Measurements from ENCODE around the gene NES. TPM values are rescaled to one million over a fixed set of nuclear protein-coding genes. Genes with fewer than 3 reads are reported as not detected.

NES gene
- total RNA-seq, 1 donor from 2014 or later: 26.1 TPM

DNA sequence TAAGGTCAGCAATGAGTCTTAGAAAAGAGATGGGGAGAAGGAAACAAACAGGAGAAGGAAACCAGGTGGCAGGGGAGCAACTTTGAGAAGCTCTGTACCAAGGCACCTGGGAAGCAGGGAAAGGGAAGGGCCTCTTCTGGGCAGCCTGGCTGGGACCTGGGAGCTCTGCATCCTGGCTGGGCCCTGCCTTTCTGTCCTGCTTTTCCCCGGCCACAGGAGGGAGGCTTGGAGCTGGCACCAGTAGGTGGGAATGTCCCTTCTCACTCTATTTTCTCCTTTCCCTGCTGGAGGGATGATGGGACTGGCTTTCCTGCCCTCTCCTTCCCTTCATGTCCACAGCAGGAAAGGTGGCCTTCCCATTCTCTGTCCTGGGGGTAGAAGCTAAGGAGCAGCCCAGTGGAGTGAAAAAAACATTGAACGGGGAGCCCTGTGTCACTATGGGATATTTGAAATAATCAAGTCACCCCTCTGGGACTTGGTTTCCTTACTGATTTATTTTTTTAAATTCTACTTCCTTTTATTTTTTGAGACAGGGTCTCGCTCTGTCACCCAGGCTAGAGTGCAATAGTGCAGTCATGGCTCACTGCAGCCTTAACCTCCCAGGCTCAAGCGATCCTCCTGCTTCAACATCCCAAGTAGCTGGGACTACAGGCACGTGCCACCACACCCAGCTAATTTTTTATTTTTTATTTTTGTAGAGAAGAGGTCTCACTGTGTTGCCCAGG lies 5.1 kb upstream of the NES start:
- no peak for DNase-seq (ENCODE audit: low spot score)

DNA sequence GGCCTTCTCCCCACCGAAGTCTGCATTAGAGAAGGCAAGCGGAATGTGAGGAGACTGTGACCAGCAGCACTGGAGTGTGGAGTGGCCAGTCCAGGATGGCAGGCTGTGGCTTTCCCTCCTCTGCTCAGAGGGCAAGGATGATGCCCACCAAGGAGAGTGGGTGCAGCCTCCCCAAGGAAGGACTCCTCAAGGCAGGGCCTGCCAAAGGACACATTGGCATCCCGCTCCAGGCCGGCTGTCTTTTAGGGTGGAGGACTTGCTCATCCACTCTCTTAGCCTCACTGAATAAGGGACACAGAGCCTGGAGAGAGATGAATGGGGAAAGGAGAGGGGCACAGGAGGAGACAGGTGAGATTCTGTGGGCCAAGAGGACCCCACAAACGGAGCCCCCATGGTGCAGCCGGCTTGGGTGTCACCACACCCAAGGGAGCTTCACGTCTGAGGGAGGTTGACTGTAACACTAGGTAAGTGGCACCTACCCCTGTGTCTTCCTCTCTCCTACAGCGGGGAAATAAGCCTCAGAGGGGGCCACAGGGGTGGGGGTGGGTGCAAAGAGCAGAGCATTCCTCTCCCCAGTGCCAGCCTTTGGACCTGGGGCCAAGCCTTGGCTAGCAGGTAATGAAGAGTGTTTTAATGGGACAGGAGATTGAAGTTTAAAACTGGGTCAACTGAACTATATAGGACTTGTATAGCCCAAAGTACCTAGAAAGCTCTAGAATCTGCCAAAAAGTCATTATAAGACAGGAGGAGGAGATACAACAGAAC lies 4.2 kb upstream of the NES start:
- DNase-seq (ENCODE audit: low spot score): no peak

DNA sequence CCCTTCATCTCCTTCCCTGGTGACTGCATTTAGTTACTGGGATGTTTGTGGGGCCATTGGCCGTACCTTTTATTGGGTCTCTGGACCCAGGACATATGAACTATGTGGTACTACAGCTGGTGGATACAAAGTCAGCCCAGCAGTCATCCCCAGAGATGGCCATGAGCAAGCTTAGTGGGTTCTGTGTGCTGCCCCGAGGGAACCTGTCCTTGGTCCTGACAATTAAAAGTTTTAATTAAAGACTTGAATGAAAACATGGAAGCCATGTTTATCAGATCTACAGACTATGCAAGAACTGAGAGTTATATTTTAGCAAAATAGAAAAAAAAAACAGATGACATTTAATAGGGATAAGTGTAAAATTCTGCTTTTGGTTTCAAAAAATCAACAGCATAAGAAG lies 2.8 kb upstream of the NES start:
- no peak for DNase-seq (ENCODE audit: low spot score)

- DNase-seq (ENCODE audit: low spot score): peak; percentile 63
Observed at GRCh38 chr1:156677616-156678596, 699 bp upstream of the NES start.

- no peak for DNase-seq (ENCODE audit: low spot score)
Observed at GRCh38 chr1:156676114-156676819, 940 bp downstream of the NES start.

DNA sequence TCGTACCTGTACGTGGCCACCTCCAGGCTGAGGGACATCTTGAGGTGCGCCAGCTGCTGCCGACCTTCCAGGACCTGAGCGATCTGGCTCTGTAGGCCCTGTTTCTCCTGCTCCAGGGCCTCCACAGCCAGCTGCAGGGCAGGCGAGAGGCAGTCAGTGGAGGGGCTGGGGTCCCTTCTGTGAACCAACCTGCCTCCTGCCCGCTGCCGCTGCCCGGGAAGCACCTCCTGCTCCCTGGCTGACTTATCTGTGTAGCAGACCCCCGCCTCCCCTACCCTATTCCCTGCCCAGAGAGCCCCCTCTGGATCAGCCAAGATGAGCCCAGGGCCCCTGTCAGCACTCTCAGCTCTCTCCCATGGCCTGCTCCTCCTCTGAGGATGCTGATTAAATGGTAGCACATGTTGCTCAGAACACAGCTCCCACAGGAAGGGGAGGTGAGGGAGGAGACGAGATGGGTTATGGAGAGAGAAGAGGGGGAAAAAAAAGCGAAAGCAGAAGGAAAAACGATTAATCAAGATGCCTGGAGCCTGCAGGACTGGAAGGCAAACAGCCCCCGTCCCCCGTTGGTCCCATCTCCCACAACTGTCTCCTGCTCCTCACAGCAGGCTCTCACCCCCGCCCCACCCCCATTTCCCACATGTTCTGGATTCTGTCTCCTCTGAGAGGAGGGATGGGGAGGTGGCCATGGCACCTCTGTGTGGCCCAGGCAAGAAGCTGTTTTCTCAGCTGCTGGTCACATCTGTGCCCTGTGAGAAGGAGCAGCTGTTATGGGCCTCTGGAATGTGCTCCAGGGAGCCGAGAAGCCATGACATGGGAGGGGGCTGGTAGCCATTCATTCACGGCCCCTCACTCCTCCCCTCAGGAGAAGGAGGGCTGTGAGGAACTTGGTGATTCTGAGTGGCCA lies 1.7 kb downstream of the NES start:
- no peak for DNase-seq (ENCODE audit: low spot score)

- no peak for DNase-seq (ENCODE audit: low spot score)
Observed at GRCh38 chr1:156673387-156674121, 3.7 kb downstream of the NES start.

DNA sequence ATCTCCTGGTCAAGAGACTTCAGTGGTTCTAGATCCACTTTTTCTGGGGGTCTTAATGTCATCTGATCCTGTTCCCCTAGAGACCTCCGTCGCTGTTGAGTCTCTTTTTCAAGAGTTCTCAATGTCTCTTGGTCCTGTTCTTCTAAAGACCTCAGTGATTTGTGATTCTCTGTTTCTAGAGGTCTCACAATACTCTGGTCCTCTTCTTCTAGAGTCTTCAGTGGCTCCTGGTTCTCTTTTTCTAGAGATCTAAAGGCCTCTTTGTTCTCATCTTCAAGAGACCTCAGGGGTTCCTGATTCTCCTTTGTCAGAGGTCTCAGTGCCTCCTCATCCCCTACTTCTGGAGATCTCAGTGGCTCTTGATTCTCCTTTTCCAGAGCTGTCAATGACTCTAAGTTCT lies 5.4 kb downstream of the NES start:
- DNase-seq (ENCODE audit: low spot score): no peak

DNA sequence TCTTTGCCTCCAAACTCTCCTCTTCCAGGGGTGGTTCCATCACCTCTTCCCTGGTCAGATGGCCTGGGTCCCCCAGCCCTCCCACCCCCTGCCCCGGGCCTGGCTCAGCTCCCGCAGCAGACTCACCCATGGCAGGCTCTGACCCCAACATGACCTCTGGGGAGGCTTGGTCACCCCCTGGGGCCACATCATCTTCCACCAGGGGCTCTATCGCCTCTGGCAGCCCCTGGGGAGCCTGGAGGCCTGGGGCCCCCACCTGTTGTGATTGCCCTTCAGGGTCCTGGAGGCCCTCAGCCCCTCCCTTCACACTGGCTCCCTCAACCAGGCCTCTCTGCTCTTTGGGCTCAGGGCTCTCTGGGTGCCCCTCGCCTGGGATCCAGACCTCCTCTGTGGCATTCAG lies 6.4 kb downstream of the NES start:
- DNase-seq (ENCODE audit: low spot score): no peak

- no peak for DNase-seq (ENCODE audit: low spot score)
Observed at GRCh38 chr1:156670359-156670758, 6.8 kb downstream of the NES start.

DNA sequence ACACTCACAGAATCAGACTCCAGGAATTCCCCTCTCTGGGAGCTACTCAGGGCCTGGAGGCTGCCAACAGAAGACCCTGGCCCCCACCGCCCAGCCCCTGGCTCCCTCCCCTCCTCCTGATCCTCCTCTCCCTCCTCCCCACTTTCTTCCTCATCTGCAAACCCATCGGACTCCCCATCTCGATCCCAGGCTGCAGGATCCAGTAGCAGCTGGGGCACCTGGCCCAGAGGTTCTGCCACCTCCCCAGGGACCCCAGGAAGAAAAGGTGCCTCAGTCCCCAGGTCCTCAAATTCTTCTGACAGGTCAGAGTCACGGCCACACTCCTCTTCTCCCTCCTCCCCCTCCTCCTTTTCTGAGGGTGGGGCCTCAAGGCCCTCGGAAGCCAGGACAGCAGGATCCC lies 7.4 kb downstream of the NES start:
- DNase-seq (ENCODE audit: low spot score): no peak

- no peak for DNase-seq (ENCODE audit: low spot score)
Observed at GRCh38 chr1:156668801-156669637, 8.2 kb downstream of the NES start.

DNA sequence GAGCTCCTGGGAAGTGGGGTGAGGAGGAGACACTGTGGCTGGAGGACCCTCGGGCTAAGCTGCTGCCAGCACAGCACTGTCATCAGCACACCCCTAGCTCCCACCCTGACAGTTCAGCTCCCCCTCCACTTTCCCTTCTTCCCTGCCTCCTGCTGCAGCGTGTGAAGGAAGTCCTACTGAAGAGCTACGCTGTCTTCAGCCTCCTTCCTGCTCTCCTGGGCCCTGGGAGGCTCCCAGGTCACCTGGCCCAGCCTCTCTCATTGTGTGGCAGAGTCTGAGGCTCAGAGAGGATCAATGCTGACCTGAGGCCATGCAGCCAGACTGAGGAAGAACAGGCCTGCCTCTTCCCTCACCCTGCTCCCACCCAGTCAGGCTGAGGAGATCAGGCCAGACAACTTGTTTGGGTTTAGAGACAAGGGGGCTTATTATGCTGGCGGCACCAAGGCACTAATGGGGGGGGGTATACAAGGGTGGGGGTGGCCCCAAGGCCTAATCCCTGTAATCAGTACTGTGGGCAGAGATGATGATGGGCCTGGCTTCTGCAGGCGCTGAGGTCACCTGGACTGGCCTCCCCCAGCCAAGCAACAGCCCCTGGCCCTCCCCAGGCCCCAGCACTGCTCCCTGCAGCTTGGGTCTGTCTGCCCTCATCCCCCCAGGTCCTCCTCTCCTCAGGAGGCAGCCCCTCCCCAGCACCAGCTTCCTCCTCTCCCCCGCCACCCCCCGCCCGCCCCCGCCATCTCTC lies 9.1 kb downstream of the NES start:
- DNase-seq (ENCODE audit: low spot score): peak; percentile 66

DNA sequence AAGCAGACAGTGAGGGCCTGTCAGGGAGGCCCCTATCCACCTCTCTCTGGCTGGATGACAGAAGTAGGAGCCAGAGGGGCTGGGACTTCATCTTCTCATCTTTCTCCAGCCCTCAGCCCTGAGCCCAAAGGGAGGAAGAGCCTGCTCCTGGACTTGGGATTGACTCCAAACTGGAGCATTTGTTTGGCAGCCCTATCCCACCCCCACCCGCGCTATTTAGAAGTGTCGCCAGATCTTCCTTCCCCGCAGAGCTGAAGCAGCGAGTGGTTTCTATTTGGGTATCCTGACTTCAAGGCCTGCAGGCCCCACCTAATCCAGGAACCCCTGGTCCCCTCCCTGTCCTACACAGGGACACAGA lies 9.6 kb downstream of the NES start:
- no peak for DNase-seq (ENCODE audit: low spot score)

DNA sequence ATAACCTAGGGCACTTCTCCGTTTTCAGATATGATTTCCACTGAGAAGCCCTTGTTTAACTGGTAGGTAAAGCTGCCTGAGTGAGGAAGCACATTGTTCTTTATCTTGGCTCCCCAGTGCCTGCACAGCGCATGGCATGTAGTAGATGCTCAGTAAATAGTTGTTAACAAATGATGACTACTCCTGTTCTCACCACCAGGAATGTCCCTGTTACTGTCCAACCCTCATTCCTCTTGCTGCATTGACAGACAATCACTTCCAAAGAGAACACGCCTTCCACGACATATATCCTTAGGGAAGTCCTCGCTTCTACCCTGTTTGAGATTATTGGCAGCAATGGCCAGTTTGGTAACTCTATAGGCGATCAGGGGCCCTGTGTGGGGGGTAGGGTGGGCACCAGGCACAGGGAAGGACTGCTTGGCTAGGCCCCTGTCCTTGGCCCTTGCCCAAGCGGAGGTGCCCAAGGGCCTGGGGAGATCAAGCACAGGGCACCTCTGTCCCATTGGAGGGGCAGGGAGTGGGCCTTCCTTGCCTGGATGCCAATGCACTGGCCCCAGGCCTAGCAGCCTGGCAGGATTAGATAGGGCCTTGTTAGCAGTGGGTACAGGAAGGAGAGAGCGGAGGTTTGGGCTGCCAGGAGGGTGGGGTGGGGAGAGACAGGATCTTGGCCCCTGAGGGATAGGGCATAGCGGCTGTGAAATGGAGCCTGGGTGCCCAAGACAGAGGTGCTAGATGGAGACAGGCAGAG lies 10.2 kb downstream of the NES start:
- DNase-seq (ENCODE audit: low spot score): no peak

DNA sequence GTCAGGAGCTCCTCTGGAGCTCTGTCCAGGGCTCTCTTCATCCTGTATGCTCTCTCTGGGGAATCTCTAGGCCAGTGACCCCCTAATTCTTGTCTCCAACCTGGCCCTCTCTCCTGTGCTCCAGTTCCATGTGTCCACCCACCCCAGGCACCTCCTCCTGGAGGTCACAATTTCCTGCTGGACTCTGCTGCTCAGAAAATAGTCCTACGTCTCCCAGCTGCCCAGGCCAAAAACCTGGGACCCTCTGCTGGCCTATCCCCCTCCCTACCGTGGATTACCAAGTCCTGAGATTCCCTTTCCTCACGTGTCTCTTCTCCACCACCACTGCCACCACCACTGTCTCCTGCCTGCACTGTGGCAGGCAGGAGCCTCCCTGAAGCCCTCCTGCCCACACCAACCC lies 11.7 kb downstream of the NES start:
- DNase-seq (ENCODE audit: low spot score): no peak

DNA sequence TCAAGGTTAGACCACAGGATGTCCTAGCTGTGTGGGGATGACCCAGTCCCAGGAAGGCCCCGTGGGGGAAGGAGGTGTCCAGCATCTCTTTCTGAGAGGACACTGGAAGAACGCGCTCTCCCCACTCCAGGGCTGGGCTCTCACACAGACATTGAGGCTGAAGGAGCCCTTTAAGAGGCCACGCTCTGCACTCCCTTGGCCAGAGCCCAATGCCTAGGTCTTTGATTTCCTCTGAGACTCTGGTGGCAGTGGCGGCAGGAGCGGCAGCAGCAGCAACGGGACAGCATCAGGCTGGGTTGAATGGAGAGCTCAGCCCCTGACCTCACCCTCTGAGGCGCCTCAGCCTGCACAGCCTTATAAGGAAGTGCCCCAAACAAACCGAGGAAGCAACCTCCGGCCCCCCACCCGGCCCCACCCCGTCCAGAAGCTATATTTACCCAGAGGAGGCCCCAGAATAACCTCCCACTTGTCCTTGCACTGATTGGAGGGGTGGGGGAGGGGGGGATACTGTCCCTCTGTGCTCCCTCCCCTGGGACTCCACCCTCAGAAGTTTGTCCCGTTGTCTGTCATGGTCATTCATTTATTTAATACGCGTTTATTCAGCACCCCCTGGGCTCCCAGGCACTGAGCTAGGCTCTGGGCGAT lies 12.3 kb downstream of the NES start:
- peak; percentile 42 for DNase-seq (ENCODE audit: low spot score)

All from mucosa of gallbladder (tissue), 1 donor.